AG10803 (cell line): Measurements from ENCODE around the gene LARGE2.
"Not testable (repeated sequence)": the region's sequence is repeated elsewhere in the genome, so short reads cannot be mapped to it uniquely, and the experiment has no call there.

ENCODE experiments used
- DNase-seq: peaks from one replicate; pipeline ENCODE4 v3.0.0; 2010; ENCODE audit warnings: low read depth
- H3K4me3 ChIP-seq: 2 replicates; pipeline ENCODE4 v1.5.1; 2011; ENCODE audit warnings: mild to moderate bottlenecking, low read length, control low read depth
- TF ChIP-seq, protein P1 (sequence below): conservative IDR thresholded peaks from 2 replicates; pipeline ENCODE4 v1.5.1; 2011; ENCODE audit warnings: mild to moderate bottlenecking, low read length, control low read depth, inconsistent platforms

Gene LARGE2

DNA sequence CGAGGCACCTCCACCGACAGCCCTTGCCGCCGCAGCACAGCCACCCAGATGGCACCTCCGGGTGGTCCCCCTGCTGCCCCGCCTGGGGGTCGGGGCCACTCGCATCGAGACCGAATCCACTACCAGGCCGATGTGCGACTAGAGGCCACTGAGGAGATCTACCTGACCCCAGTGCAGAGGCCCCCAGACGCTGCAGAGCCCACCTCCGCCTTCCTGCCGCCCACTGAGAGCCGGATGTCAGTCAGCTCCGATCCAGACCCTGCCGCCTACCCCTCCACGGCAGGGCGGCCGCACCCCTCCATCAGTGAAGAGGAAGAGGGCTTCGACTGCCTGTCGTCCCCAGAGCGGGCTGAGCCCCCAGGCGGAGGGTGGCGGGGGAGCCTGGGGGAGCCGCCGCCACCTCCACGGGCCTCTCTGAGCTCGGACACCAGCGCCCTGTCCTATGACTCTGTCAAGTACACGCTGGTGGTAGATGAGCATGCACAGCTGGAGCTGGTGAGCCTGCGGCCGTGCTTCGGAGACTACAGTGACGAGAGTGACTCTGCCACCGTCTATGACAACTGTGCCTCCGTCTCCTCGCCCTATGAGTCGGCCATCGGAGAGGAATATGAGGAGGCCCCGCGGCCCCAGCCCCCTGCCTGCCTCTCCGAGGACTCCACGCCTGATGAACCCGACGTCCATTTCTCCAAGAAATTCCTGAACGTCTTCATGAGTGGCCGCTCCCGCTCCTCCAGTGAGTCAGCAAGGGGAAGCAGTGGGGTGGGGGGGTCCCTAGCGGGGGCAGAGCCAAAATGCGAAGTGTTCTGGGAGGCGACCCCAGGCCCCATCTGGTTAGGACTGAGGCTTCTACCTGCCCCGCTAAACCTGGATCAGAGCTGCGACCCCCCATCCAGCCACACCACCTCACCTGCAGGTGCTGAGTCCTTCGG, 19.7 kb upstream of the LARGE2 start:
- TF ChIP-seq, protein P1, sequence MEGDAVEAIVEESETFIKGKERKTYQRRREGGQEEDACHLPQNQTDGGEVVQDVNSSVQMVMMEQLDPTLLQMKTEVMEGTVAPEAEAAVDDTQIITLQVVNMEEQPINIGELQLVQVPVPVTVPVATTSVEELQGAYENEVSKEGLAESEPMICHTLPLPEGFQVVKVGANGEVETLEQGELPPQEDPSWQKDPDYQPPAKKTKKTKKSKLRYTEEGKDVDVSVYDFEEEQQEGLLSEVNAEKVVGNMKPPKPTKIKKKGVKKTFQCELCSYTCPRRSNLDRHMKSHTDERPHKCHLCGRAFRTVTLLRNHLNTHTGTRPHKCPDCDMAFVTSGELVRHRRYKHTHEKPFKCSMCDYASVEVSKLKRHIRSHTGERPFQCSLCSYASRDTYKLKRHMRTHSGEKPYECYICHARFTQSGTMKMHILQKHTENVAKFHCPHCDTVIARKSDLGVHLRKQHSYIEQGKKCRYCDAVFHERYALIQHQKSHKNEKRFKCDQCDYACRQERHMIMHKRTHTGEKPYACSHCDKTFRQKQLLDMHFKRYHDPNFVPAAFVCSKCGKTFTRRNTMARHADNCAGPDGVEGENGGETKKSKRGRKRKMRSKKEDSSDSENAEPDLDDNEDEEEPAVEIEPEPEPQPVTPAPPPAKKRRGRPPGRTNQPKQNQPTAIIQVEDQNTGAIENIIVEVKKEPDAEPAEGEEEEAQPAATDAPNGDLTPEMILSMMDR: no peak
- no peak for DNase-seq
- no peak overlapping the region for H3K4me3 ChIP-seq

DNA sequence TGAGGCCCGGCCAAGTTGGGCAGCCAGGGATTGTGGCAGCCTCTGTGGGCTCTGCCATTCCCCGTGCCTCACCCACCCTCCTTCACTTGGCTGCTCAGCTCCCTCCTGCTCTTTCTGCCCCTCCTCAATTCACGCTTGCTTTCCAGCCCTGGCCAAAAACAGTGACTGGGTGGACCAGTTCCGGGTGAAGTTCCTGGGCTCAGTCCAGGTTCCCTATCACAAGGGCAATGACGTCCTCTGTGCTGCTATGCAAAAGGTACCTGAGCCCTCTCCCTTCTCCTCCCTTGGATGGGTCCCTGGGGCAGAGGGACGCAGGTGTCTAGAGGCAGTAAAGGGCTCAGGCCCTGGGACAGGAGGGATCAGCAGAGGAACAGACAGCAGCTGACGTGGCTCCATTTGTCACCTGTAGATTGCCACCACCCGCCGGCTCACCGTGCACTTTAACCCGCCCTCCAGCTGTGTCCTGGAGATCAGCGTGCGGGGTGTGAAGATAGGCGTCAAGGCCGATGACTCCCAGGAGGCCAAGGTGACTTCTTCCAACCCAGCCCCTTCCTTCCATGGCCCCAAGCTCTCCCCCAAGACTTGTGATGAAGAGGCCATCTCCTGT, 18.0 kb upstream of the LARGE2 start:
- TF ChIP-seq, protein P1: no peak
- DNase-seq: no peak
- H3K4me3 ChIP-seq: no peak overlapping the region

GRCh38 chr11:45905095-45905494, 17.4 kb upstream of the LARGE2 start:
- DNase-seq: no peak
- no peak overlapping the region for H3K4me3 ChIP-seq
- TF ChIP-seq, protein P1: no peak

DNA sequence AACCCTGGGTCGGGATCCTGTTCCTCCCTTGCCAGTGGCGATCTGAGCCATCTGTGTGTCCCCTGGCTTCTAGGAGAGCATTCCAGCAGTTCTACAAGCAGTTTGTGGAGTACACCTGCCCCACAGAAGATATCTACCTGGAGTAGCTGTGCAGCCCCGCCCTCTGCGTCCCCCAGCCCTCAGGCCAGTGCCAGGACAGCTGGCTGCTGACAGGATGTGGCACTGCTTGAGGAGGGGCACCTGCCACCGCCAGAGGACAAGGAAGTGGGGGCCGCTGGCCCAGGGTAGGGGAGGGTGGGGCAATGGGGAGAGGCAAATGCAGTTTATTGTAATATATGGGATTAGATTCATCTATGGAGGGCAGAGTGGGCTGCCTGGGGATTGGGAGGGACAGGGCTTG, 16.9 kb upstream of the LARGE2 start:
- not testable (repeated sequence) for H3K4me3 ChIP-seq, DNase-seq

GRCh38 chr11:45906096-45906682, 16.3 kb upstream of the LARGE2 start:
- no peak overlapping the region for H3K4me3 ChIP-seq
- DNase-seq: no peak
- TF ChIP-seq, protein P1: no peak

GRCh38 chr11:45906965-45907611, 15.4 kb upstream of the LARGE2 start, which contains the start of gene FREY1:
TSS of gene FREY1 (minus strand) at chr11:45907271. CDS start at chr11:45907245, 26 bp downstream.
- H3K4me3 ChIP-seq: no peak within 1 kb of the TSS
- TF ChIP-seq, protein P1: no peak
- DNase-seq: no peak

DNA sequence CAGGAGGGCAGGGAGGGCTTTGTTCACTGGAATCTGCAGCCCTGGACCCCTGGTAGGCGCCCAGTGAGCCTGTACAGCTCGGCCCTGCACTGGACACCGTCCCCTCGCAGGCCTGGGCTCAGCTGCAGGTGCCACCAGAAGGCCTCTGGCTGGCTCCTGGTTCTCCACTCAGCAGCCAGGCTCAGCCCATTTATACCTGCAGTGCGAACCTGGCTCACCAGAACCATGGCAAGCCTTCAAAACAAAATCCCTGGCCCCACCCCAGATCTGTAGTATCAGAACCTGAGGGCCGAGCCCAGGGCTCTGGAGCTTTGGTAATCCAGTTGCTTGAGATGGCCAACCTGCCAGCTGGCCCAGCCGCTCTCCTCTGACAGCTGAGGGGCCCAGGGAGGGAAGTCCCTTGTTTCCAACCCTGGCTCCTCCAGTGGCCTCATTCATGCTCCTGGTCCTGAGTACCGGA, 14.5 kb upstream of the LARGE2 start:
- TF ChIP-seq, protein P1: no peak
- no peak for DNase-seq
- no peak overlapping the region for H3K4me3 ChIP-seq
